GM15510 (cell line): ENCODE data around the gene CRIM1.

Source experiments
- POLR2A ChIP-seq: IDR thresholded peaks from 3 replicates; pipeline ENCODE4 v1.6.1; 2011; ENCODE audit warnings: borderline replicate concordance; ENCODE audit not compliant: insufficient read length; ENCODE audit errors: extremely low read depth

CRIM1 gene

GRCh38 chr2:36499128-36499820, 143.7 kb downstream of the CRIM1 start:
- TF ChIP-seq POLR2A, result no peak

DNA sequence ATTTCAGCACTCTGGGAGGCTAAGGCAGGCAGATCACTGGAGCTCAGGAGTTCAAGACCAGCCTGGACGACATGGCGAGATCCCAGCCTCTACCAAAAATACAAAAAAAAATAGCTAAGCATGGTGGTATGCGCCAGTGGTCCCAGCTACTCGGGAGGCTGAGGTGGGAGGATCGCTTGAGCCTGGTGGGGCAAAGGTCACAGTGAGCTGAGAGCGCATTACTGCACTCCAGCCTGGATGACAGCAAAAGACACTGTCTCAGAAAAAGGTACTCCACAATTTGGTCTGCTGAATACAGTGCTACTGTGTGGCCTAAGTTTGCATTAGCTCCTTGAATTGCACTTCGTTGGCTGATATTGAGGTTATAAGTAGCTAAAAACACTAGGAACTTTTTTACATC, 144.5 kb downstream of the CRIM1 start:
- no peak for TF ChIP-seq POLR2A

DNA sequence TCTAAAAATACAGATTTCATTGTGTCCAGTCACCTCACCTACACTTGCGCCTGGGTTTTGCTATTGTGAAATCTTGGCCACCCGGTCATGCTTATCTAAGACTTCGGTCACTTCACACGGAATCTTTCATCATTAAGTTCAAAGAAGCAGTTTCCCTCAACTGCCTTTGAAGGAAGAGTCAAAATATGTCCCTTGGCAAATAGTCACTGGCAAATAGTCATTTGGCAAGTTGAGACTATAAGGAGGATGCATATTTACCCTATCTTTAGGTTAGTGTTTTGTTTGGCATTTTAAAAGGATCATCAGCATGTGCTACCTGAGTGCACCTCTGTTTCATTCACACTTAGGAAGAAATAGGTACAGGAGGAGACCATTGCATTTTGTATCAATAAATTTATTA, 146.5 kb downstream of the CRIM1 start:
- no peak for TF ChIP-seq POLR2A

- TF ChIP-seq POLR2A, result no peak
Observed at GRCh38 chr2:36507408-36507812, 151.8 kb downstream of the CRIM1 start.

DNA sequence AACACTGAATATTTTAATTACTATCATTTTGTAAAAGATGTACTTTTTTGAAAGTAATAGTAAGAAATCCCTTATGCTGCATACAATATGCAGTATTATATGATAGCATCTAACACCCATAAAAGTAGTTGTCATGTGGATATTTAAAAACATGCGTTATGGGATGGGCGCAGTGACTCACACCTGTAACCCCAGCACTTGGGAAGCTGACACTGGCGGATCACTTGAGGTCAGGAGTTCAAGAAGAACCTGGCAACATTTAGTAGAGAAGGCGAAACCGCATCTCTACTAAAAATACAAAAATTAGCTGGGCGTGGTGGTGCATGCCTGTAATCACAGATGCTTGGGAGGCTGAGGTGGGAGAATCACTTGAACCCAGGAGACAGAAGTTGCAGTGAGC, 153.5 kb downstream of the CRIM1 start:
- no peak for TF ChIP-seq POLR2A

GRCh38 chr2:36511858-36512603, 156.5 kb downstream of the CRIM1 start:
- no peak for TF ChIP-seq POLR2A

DNA sequence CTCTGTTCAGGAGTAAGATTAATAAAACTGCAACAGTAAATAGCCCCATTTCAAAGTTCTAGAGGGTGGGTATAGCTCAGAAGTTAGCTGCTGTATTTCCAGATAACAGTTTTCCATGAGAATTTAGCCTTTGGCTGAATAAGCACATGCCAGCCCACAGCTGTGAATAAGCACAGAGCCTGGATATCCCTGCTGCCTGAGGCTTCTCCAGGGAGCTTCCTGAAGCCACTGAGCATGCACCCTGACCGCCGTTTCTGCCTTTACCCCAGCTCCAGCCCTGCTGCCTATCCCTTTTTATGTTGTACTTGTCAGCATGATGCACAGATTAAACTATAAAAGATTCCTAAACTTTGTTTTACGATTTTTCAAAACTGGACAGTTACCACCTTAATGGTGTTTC, 157.1 kb downstream of the CRIM1 start:
- TF ChIP-seq POLR2A, result no peak

- TF ChIP-seq POLR2A, result no peak
Observed at GRCh38 chr2:36513661-36514060, 158.1 kb downstream of the CRIM1 start.

- no peak for TF ChIP-seq POLR2A
Observed at GRCh38 chr2:36515538-36515937, 160.0 kb downstream of the CRIM1 start.

- no peak for TF ChIP-seq POLR2A
Observed at GRCh38 chr2:36516136-36516870, 160.7 kb downstream of the CRIM1 start.

DNA sequence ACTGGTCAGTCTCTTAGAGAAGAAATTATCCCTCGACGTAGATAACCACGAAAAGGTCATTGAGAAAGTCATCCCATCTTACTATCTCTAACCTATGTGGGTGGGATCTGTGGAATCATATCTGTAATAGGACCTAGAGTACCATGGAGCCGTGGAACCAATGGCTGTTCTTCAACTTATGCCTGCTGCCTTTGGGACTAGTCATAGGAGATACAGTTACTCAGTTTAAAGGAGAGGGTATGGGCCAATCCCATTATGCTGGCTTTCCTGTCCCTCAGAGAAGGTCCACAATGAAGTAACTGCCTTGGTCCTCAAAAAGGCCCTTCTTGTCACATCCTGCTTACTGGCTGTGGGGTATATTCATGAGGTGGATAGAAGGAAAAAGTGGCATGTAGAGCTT, 164.9 kb downstream of the CRIM1 start:
- TF ChIP-seq POLR2A, result no peak

- TF ChIP-seq POLR2A, result no peak
Observed at GRCh38 chr2:36523153-36523552, 167.6 kb downstream of the CRIM1 start.

- TF ChIP-seq POLR2A, result no peak
Observed at GRCh38 chr2:36525245-36525644, 169.7 kb downstream of the CRIM1 start.

DNA sequence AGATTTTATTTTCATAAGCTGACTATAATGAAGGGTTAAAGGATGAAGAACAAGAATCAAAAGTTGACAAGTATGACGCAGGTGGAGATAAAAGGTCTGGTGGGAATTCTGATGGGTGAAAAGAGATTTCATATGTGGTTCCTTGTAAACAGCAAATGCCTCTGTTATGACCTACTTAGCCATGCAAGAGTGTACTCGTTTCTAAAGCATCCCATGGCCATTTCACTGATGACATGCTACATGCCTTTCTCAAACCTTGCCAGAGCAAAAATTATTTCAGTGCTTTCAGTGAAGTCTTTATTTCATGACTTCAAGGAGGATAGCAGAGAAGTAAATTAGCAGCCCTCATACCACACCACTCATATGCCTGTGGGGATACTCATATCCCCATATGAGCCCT, 170.6 kb downstream of the CRIM1 start:
- no peak for TF ChIP-seq POLR2A

DNA sequence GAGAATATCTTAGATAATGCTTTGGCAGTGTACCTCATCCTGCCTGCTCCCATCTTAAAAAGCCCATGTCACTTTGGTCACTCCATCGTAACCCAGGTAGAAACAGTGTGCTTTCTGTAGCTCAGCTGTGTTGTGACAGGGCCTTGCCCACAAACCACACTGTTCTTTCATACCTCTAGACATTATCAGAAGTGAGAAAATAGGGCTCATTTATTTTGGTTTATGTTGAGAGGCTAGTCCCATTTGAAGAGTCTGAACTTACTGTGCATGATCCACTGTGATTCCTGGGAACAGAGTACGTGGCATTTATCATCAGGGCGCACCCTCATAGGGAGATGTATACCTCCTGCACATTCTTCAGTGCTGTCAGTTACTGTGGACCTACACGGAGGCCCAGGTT, 172.7 kb downstream of the CRIM1 start:
- no peak for TF ChIP-seq POLR2A
